Omental fat pad (tissue), 4 donors: ENCODE measurements around the gene EFNB1. TPM values are rescaled to one million over a fixed set of nuclear protein-coding genes. Genes with fewer than 3 reads are reported as not detected.
"Not testable (repeated sequence)": the region's sequence is repeated elsewhere in the genome, so short reads cannot be mapped to it uniquely, and the experiment has no call there.

Experiments
- ATAC-seq: fragments of 150-250 bp; one replicate; pipeline ENCODE4 v1.9.1; 2016; ENCODE audit warnings: mild to moderate bottlenecking, moderate library complexity; ENCODE audit not compliant: low FRiP score
- DNase-seq: peaks from one replicate; pipeline ENCODE4 v3.0.0-alpha.2; 2019; ENCODE audit warnings: low spot score
- CTCF ChIP-seq, 3 donors: fragments of 450-650 bp; IDR thresholded peaks; one replicate each; pipeline ENCODE4 v1.5.1; 2016 to 2017; ENCODE audit warnings: antibody characterized with exemption in 3 of 3, mild to moderate bottlenecking in 3 of 3, moderate library complexity in 2 of 3
- total RNA-seq, 4 donors: library from RNA; depleted of rRNA; stranded (reverse); fragments of >200 nt; gene quantifications; one replicate each; pipeline ENCODE4 v1.1.0, GENCODE V29; 2016

EFNB1 gene
- total RNA-seq: 100 to 1,000 TPM in 1 of 4 donors, 10 to 100 TPM in 3; 46.4 to 108 (median 78.5) TPM

- ATAC-seq: peak; percentile 90
- no peak for TF ChIP-seq CTCF (IDR thresholded peaks at IDR 0.05)
- peak; percentile 61 for DNase-seq
Measured at GRCh38 chrX:68828740-68829581, at the start of gene EFNB1. Gene EFNB1, plus strand, starts transcription at chrX:68829021. Its CDS starts 756 bp downstream, at chrX:68829777.

- not testable (repeated sequence) for DNase-seq, ATAC-seq
Measured at GRCh38 chrX:68781295-68781694, 47.5 kb upstream of the EFNB1 start.

GRCh38 chrX:68784816-68785215 is 44.0 kb upstream of the EFNB1 start:
- TF ChIP-seq CTCF (IDR thresholded peaks at IDR 0.05): no peak
- DNase-seq (no peak), ATAC-seq (no peak)

- DNase-seq, ATAC-seq: not testable (repeated sequence)
Measured at GRCh38 chrX:68786581-68786980, 42.2 kb upstream of the EFNB1 start.

GRCh38 chrX:68789966-68790365 is 38.9 kb upstream of the EFNB1 start:
- DNase-seq (no peak), ATAC-seq (no peak)
- no peak for TF ChIP-seq CTCF (IDR thresholded peaks at IDR 0.05)

- no peak for ATAC-seq
- TF ChIP-seq CTCF (IDR thresholded peaks at IDR 0.05): no peak
- no peak for DNase-seq
Measured at GRCh38 chrX:68792083-68792482, 36.7 kb upstream of the EFNB1 start.

- no peak for ATAC-seq
- no peak for DNase-seq
- no peak for TF ChIP-seq CTCF (IDR thresholded peaks at IDR 0.05)
Measured at GRCh38 chrX:68794461-68794860, 34.4 kb upstream of the EFNB1 start.

GRCh38 chrX:68795741-68796140 is 33.1 kb upstream of the EFNB1 start:
- TF ChIP-seq CTCF (IDR thresholded peaks at IDR 0.05): no peak
- no peak for DNase-seq
- ATAC-seq: no peak

- ATAC-seq: not testable (repeated sequence)
Measured at GRCh38 chrX:68798400-68798799, 30.4 kb upstream of the EFNB1 start.

More at GRCh38 chrX:68798400-68798799, 30.4 kb upstream of the EFNB1 start:
- DNase-seq: not testable (repeated sequence)
